Neural cell (in vitro differentiated cells): ENCODE results near the gene HDAC1.

ENCODE experiments used
- POLR2AphosphoS5 ChIP-seq: IDR thresholded peaks from 2 replicates; pipeline ENCODE4 v1.6.1; 2012
- TF ChIP-seq, protein P1 (sequence below): fragments of 450-650 bp; IDR thresholded peaks from 2 replicates; pipeline ENCODE4 v1.5.1; 2014; ENCODE audit warnings: antibody characterized with exemption, mild to moderate bottlenecking, moderate library complexity; ENCODE audit not compliant: poor library complexity, severe bottlenecking

DNA sequence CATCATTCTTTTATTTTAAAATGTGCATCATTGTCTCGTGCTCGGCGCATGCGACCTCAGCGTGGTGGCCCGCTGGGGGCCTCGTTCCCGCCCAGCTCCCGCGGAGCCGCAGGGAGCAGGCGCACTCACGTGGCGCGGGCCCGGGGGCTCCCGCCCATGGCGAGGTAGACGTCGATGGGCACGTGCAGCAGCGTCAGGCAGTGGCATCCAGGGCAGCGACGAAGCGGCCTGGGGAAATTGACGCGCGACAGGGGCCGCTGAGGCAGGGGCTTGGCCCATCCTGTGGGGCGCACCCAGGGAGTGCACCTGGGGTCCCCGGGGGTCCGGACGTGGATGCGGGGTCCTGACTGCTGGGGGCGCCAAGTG lies 69.4 kb downstream of the HDAC1 start:
- TF ChIP-seq, protein P1, sequence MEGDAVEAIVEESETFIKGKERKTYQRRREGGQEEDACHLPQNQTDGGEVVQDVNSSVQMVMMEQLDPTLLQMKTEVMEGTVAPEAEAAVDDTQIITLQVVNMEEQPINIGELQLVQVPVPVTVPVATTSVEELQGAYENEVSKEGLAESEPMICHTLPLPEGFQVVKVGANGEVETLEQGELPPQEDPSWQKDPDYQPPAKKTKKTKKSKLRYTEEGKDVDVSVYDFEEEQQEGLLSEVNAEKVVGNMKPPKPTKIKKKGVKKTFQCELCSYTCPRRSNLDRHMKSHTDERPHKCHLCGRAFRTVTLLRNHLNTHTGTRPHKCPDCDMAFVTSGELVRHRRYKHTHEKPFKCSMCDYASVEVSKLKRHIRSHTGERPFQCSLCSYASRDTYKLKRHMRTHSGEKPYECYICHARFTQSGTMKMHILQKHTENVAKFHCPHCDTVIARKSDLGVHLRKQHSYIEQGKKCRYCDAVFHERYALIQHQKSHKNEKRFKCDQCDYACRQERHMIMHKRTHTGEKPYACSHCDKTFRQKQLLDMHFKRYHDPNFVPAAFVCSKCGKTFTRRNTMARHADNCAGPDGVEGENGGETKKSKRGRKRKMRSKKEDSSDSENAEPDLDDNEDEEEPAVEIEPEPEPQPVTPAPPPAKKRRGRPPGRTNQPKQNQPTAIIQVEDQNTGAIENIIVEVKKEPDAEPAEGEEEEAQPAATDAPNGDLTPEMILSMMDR, result no peak
- TF ChIP-seq POLR2AphosphoS5, result no peak
